ENCODE data around the gene RNF166. TPM values are rescaled to one million over a fixed set of nuclear protein-coding genes. Genes with fewer than 3 reads are reported as not detected.
A peak's percentile ranks its signal among the peaks of the same experiment; 100 is the strongest.

RNF166 gene
- total RNA-seq, 1 experiment from 2014 or later, result 33.3 TPM

- intact Hi-C loops (cut with micrococcal nuclease; ENCODE audit: unreplicated experiment), result no loop called here
- H3K4me1 Mint-ChIP-seq (ENCODE audit: low read depth, unreplicated experiment), result no peaks in the 10 kb centered on the region
- CTCF ChIA-PET, result interaction anchor here (0.6 to 1.0 kb wide), 2 partner anchors 10 to 24 kb away, joined by 3 to 4 read pairs; no protein-coding TSS in a partner anchor
These were observed 43.2 kb downstream of the RNF166 start, which contains the start of gene MVD for GRCh38 chr16:88662843-88663606. Gene MVD (minus strand): TSS chr16:88663091. CDS start chr16:88663080, 11 bp downstream.

DNA sequence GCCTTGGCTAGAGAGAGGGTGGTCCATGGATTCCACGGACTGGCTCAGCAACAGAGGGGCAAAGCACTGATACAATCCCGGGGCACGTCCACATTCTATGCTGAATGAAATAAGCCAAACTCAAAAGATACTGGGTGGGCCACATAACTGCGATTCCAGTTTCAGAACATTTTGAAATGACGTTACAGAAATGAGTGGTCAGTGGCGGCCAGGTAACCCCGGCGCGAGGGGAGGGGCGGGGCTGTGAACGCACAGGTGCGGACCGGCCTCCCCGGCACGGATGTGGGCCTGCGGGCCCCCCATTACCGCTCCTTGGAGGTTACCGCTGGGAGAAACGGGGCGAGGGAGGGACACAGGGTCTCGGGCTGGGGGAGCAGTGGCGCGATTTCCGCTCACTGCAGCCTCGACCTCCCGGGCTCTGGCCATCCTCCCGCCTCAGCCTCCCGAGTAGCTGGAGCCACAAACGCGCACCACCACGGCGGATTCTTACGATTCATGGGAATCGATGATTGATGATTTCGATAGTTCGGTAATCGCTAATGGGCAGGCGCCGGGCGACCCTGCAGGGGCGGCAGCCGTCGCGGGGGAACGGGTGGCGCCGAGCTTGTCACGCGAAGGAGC, 43.9 kb downstream of the RNF166 start:
- TF ChIP-seq CTCF (IDR thresholded peaks at IDR 0.05; ENCODE audit: unreplicated experiment), result no peak
- peak overlapping the region; percentile 100 for H3K4me3 Mint-ChIP-seq (ENCODE audit: low read depth, unreplicated experiment)
- DNase-seq, result no peak
- H3K9me3 Mint-ChIP-seq (ENCODE audit: low read depth, unreplicated experiment), result no peaks in the 10 kb centered on the region
- TSS peak; percentile 53 for BruUV-seq (replicated peaks)
- peaks cover 75% of the 10 kb centered on the region for H3K36me3 Mint-ChIP-seq (ENCODE audit: insufficient read depth, unreplicated experiment)
- H3K4me1 Mint-ChIP-seq (ENCODE audit: low read depth, unreplicated experiment), result no peaks in the 10 kb centered on the region
- H3K27ac Mint-ChIP-seq (ENCODE audit: unreplicated experiment), result peak overlapping the region; percentile 97
- H3K27me3 Mint-ChIP-seq (ENCODE audit: unreplicated experiment), result no peaks in the 10 kb centered on the region
- intact Hi-C loops (cut with micrococcal nuclease; ENCODE audit: unreplicated experiment), result no loop called here
- CTCF ChIA-PET, result interaction anchor here (0.6 to 1.0 kb wide), 2 partner anchors 10 to 23 kb away, joined by 3 to 4 read pairs; no protein-coding TSS in a partner anchor

More at GRCh38 chr16:88662843-88663606, 43.2 kb downstream of the RNF166 start, which contains the start of gene MVD:
- BruUV-seq (replicated peaks), result no TSS peak
- DNase-seq, result peak; percentile 99
- TF ChIP-seq CTCF (IDR thresholded peaks at IDR 0.05; ENCODE audit: unreplicated experiment), result no peak
- Mint-ChIP-seq H3K27ac (ENCODE audit: unreplicated experiment) (peak within 1 kb of the TSS; percentile 97), H3K36me3 (ENCODE audit: insufficient read depth, unreplicated experiment) (peaks cover 68% of the 10 kb centered on the region), H3K9me3 (ENCODE audit: low read depth, unreplicated experiment) (no peaks in the 10 kb centered on the region), H3K4me3 (ENCODE audit: low read depth, unreplicated experiment) (peak within 1 kb of the TSS; percentile 100), H3K27me3 (ENCODE audit: unreplicated experiment) (no peaks in the 10 kb centered on the region)

GRCh38 chr16:88661468-88661867, 44.7 kb downstream of the RNF166 start:
- CTCF ChIA-PET, result no interaction called here
- Mint-ChIP-seq H3K27me3 (ENCODE audit: unreplicated experiment) (no peaks in the 10 kb centered on the region), H3K4me3 (ENCODE audit: low read depth, unreplicated experiment) (peak overlapping the region; percentile 100), H3K36me3 (ENCODE audit: insufficient read depth, unreplicated experiment) (peaks cover 79% of the 10 kb centered on the region), H3K27ac (ENCODE audit: unreplicated experiment) (peak overlapping the region; percentile 89), H3K9me3 (ENCODE audit: low read depth, unreplicated experiment) (no peaks in the 10 kb centered on the region), H3K4me1 (ENCODE audit: low read depth, unreplicated experiment) (no peaks in the 10 kb centered on the region)
- no peak for DNase-seq
- no peak for TF ChIP-seq CTCF (IDR thresholded peaks at IDR 0.05; ENCODE audit: unreplicated experiment)
- intact Hi-C loops (cut with micrococcal nuclease; ENCODE audit: unreplicated experiment), result no loop called here
- no TSS peak for BruUV-seq (replicated peaks)

- Mint-ChIP-seq H3K27ac (ENCODE audit: unreplicated experiment) (no peak overlapping the region), H3K4me3 (ENCODE audit: low read depth, unreplicated experiment) (no peak overlapping the region), H3K9me3 (ENCODE audit: low read depth, unreplicated experiment) (no peaks in the 10 kb centered on the region), H3K36me3 (ENCODE audit: insufficient read depth, unreplicated experiment) (peaks cover 92% of the 10 kb centered on the region), H3K4me1 (ENCODE audit: low read depth, unreplicated experiment) (no peaks in the 10 kb centered on the region), H3K27me3 (ENCODE audit: unreplicated experiment) (no peaks in the 10 kb centered on the region)
- no TSS peak for BruUV-seq (replicated peaks)
- no peak for TF ChIP-seq CTCF (IDR thresholded peaks at IDR 0.05; ENCODE audit: unreplicated experiment)
- intact Hi-C loops (cut with micrococcal nuclease; ENCODE audit: unreplicated experiment), result no loop called here
- CTCF ChIA-PET, result no interaction called here
- no peak for DNase-seq
These were observed 47.0 kb downstream of the RNF166 start for GRCh38 chr16:88659160-88659559.
